Measurements from ENCODE around the gene TMEM135.
"Not testable (repeated sequence)": the region's sequence is repeated elsewhere in the genome, so short reads cannot be mapped to it uniquely, and the experiment has no call there.

TMEM135 gene

GRCh38 chr11:87173185-87174039 is 135.7 kb downstream of the TMEM135 start:
- no peak for FAIRE-seq
- no peak for DNase-seq (ENCODE audit: insufficient read length)
- no peak for TF ChIP-seq POLR2AphosphoS5 (IDR thresholded peaks at IDR 0.05; ENCODE audit: low read depth, low read length)
- TF ChIP-seq TAF1 (IDR thresholded peaks at IDR 0.05; ENCODE audit: borderline replicate concordance, low read depth, low read length), result no peak
- TF ChIP-seq POLR2A (IDR thresholded peaks at IDR 0.05; ENCODE audit: low read depth, low read length), result no peak

- FAIRE-seq, result no peak
- no peak for DNase-seq (ENCODE audit: insufficient read length)
- no peak for TF ChIP-seq POLR2A (IDR thresholded peaks at IDR 0.05; ENCODE audit: low read depth, low read length)
- TF ChIP-seq TAF1 (IDR thresholded peaks at IDR 0.05; ENCODE audit: borderline replicate concordance, low read depth, low read length), result no peak
- TF ChIP-seq POLR2AphosphoS5 (IDR thresholded peaks at IDR 0.05; ENCODE audit: low read depth, low read length), result no peak
These were observed 137.1 kb downstream of the TMEM135 start for GRCh38 chr11:87174870-87175269.

- TF ChIP-seq TAF1 (IDR thresholded peaks at IDR 0.05; ENCODE audit: borderline replicate concordance, low read depth, low read length) (no peak), POLR2AphosphoS5 (IDR thresholded peaks at IDR 0.05; ENCODE audit: low read depth, low read length) (no peak)
- no peak for FAIRE-seq
These were observed 138.3 kb downstream of the TMEM135 start for GRCh38 chr11:87176044-87176443.

GRCh38 chr11:87179621-87180020 is 141.9 kb downstream of the TMEM135 start:
- no peak for TF ChIP-seq POLR2AphosphoS5 (IDR thresholded peaks at IDR 0.05; ENCODE audit: low read depth, low read length)
- no peak for TF ChIP-seq POLR2A (IDR thresholded peaks at IDR 0.05; ENCODE audit: low read depth, low read length)
- TF ChIP-seq TAF1 (IDR thresholded peaks at IDR 0.05; ENCODE audit: borderline replicate concordance, low read depth, low read length), result no peak
- FAIRE-seq (no peak), DNase-seq (ENCODE audit: insufficient read length) (no peak)

More at GRCh38 chr11:87176044-87176443, 138.3 kb downstream of the TMEM135 start:
- DNase-seq (ENCODE audit: insufficient read length), result no peak

GRCh38 chr11:87180742-87181141 is 143.0 kb downstream of the TMEM135 start:
- TF ChIP-seq TAF1 (IDR thresholded peaks at IDR 0.05; ENCODE audit: borderline replicate concordance, low read depth, low read length) (no peak), POLR2AphosphoS5 (IDR thresholded peaks at IDR 0.05; ENCODE audit: low read depth, low read length) (no peak), POLR2A (IDR thresholded peaks at IDR 0.05; ENCODE audit: low read depth, low read length) (no peak)
- no peak for FAIRE-seq
- DNase-seq (ENCODE audit: insufficient read length), result no peak

GRCh38 chr11:87181143-87181542 is 143.4 kb downstream of the TMEM135 start:
- FAIRE-seq (no peak), DNase-seq (ENCODE audit: insufficient read length) (no peak)
- TF ChIP-seq POLR2A (IDR thresholded peaks at IDR 0.05; ENCODE audit: low read depth, low read length) (no peak), TAF1 (IDR thresholded peaks at IDR 0.05; ENCODE audit: borderline replicate concordance, low read depth, low read length) (no peak), POLR2AphosphoS5 (IDR thresholded peaks at IDR 0.05; ENCODE audit: low read depth, low read length) (no peak)

GRCh38 chr11:87185228-87185627 is 147.5 kb downstream of the TMEM135 start:
- DNase-seq (ENCODE audit: insufficient read length) (no peak), FAIRE-seq (no peak)
- TF ChIP-seq POLR2A (IDR thresholded peaks at IDR 0.05; ENCODE audit: low read depth, low read length), result no peak

GRCh38 chr11:87187076-87187475 is 149.3 kb downstream of the TMEM135 start:
- no peak for TF ChIP-seq POLR2A (IDR thresholded peaks at IDR 0.05; ENCODE audit: low read depth, low read length)
- no peak for TF ChIP-seq TAF1 (IDR thresholded peaks at IDR 0.05; ENCODE audit: borderline replicate concordance, low read depth, low read length)
- no peak for TF ChIP-seq POLR2AphosphoS5 (IDR thresholded peaks at IDR 0.05; ENCODE audit: low read depth, low read length)
- no peak for DNase-seq (ENCODE audit: insufficient read length)
- no peak for FAIRE-seq

GRCh38 chr11:87187930-87188329 is 150.2 kb downstream of the TMEM135 start:
- FAIRE-seq, result no peak
- DNase-seq (ENCODE audit: insufficient read length), result no peak

GRCh38 chr11:87188396-87188795 is 150.7 kb downstream of the TMEM135 start:
- FAIRE-seq; DNase-seq (ENCODE audit: insufficient read length): not testable (repeated sequence)

More at GRCh38 chr11:87187930-87188329, 150.2 kb downstream of the TMEM135 start:
- no peak for TF ChIP-seq TAF1 (IDR thresholded peaks at IDR 0.05; ENCODE audit: borderline replicate concordance, low read depth, low read length)
- TF ChIP-seq POLR2A (IDR thresholded peaks at IDR 0.05; ENCODE audit: low read depth, low read length), result no peak
- no peak for TF ChIP-seq POLR2AphosphoS5 (IDR thresholded peaks at IDR 0.05; ENCODE audit: low read depth, low read length)

- FAIRE-seq; DNase-seq (ENCODE audit: insufficient read length): not testable (repeated sequence)
These were observed 151.2 kb downstream of the TMEM135 start for GRCh38 chr11:87188921-87189320.

- DNase-seq (ENCODE audit: insufficient read length), result no peak
- FAIRE-seq, result no peak
- TF ChIP-seq TAF1 (IDR thresholded peaks at IDR 0.05; ENCODE audit: borderline replicate concordance, low read depth, low read length), result no peak
- no peak for TF ChIP-seq POLR2A (IDR thresholded peaks at IDR 0.05; ENCODE audit: low read depth, low read length)
- TF ChIP-seq POLR2AphosphoS5 (IDR thresholded peaks at IDR 0.05; ENCODE audit: low read depth, low read length), result no peak
These were observed 152.3 kb downstream of the TMEM135 start for GRCh38 chr11:87190071-87190470.
